ENCODE results near the gene SNUPN. TPM values are rescaled to one million over a fixed set of nuclear protein-coding genes. Genes with fewer than 3 reads are reported as not detected.

The SNUPN gene
- 10 to 100 TPM; 30.4 to 31.8 TPM for total RNA-seq

DNA sequence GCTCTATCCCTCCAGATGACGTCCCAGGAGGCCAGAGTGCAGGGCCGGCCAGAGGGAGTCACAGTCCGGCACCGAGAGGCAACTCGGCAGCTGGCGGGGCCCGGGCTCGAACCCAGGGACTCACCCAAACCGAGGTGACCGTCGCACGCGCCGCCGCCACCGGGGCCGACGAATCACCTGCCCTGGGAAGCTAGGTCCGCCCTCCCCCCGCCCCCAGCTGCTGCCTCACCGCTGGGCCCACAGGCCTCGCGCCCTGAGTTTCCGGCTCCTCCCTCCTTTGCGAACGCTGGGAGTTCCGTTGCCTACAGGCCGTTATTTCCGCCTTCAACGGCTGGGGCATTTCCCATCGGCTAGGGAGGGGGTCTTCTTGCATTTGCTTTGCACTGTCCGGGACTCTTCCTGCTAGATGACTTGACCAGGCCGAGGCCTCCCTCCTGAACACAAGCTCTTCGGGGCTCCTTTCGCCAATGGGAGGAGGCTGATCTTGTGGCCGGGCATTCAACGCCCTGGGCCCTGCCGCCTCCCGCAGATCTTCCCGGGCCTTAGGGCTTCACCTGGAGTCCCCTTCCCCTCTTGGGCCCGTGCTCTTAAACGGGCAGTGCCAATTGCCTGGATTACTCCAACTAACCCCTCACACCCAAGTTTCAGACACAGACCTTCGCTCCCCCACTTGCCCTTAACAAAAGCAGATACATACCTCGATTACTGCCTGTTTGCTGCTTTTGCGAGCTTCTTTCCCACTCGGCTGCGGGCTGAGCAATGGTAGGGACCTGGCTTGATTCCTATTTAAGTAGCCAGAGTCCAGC lies at the start of gene SNUPN:
Gene SNUPN, minus strand, starts transcription at position 184 of the 806 bp plus-strand sequence. CDS start 4,674 bp downstream, outside the sequence.
- ChIA-PET POLR2A (interaction anchor here (0.6 to 3.0 kb wide), 7 partner anchors 14 to 258 kb away, joined by 3 to 47 read pairs (median 5); partner anchors contain the start of genes IMP3, MAN2C1, PTPN9 and SNX33), CTCF (interaction anchor here (0.7 to 2.6 kb wide), 3 partner anchors 13 to 28 kb away, joined by 3 to 25 read pairs (median 3); partner anchors contain the start of genes IMP3 and SNX33)

DNA sequence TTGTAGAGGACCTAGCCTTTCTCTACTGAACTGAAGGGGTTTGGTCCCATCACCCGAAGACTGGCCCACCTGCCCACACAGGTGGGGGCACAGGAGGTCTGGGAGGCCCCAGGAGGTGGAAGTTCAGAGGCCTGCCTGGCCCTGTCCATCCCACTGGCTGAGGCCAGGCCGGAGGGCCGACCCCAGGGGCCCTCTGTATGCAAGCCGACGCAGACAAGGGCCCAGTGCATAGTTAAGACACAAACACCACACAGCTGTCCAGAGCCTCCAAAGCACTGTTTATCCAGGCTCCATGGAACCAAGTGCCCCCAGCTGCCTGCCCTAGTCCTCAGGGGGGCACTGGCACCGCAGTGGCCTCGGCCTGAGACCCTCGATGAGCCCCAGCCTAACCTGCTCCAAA lies 48.8 kb upstream of the SNUPN start:
- ChIA-PET POLR2A (no interaction called here), CTCF (no interaction called here)

DNA sequence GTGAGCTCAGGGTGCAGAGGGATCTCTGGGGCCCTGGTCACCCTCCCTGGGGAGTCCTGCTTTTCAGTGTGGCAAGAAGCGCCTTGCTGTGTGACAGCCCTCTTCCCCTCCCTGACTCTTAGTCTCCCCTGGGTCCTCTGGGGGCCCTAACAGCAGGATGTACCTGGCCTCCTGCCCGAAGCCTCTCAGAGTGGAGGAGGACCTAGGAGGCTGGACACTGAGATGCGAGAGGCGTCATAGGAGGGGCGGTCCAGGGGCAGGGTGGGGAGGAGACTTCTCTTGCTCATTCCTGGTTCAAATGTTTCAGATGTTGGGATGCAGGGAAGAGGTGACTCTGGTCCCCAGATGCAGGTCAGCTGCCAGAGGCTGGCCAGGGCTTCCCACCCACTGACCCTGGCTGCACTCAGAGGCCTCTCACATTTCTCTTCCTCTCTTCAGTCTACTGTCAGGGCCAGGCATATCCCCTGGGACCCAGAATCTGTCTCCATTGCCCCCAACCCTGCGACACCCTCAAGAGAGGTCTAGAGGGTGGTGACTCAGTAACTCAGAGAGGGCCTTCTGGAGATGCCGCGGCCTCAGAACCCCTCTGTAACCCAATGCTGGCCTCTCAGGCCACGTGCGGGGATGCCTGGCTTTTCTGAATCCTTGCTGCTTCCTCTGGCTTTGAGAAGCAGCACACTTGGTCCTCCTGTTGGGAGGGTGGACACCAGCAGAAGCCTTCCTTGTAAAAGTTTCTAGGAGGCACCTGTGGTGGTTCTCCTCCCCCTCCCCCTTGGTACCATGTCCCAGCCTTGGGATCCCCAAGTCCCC lies 48.1 kb upstream of the SNUPN start:
- POLR2A ChIA-PET: no interaction called here
- CTCF ChIA-PET: no interaction called here

DNA sequence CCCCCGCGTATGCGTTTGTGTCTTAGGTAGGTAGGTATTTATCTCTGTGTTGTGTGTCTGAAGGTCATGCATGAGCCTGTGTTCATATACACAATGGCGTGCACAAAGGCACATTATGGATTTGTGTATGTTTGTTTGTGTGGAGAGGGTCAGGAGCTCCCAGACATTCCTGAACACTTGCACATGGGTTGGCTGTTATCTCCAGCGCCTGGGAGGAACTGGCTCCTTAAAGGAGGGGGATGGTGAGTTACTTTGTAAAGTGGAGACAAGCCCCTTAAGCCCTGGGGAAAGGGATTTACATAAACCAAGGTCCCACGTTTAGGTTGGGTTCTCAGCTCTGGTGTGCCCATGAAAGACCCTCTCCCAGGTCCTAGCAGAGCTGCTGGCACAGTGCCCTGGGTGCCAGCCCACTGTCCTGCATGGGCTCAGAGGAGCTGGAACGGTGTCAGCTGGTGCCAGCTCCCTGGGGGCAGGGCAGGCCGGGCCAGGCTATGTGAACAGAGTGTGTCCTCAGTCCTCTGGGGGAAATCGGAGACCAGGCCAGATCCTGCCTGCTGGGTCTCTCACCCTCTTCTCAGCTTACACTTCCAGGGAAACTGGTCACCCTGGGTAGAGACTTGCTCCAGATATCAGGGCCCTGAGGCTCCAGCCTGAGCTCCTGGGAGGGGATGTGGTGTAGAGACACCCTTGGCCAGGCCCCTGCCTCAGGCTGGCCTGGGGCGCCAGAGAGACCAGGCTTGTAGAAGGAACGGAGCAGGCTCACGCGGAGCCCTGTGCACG lies 47.3 kb upstream of the SNUPN start:
- CTCF ChIA-PET: no interaction called here
- POLR2A ChIA-PET: no interaction called here

DNA sequence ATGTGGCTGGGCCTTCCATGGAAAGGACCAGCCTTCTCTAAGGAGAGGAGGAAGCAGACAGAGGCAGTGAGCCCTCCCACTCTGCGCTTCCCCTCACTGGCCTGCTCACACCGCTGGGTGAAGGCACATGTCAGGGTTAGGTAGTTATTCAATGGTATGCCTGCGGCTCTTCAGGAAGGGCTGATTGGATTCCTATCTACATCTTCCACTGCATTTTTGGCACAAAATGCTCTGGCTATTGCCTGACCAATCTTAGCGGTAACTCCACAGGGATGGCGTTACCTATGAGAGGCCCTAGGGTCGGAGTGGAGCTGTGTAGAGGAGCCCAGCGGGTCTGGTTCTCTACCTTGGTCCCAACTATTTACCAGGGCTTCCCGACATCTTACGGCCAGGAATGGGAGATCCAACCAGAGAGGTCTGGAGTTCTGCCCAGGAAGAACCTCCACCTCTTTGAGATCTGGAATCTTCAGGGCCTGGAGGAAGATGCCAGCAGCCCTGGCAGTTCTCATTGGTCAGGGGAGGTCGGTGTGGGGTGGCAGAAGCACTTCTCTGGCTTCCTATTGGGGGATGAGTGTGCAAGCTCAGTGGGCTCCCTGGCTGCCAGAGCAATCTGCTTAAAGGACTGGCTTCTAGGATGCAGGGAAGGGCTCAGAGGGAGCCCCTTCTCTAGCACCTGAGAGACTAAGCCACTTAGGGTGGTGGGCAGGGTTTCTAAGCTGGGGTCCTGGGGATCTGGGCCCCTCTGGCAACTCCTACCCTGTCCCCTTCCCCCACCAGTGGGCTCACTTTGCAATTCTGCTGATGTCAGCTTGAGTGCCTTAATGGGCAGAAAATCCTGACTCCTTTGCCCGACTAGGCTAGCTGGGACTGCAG lies 46.4 kb upstream of the SNUPN start:
- ChIA-PET CTCF (no interaction called here), POLR2A (no interaction called here)

DNA sequence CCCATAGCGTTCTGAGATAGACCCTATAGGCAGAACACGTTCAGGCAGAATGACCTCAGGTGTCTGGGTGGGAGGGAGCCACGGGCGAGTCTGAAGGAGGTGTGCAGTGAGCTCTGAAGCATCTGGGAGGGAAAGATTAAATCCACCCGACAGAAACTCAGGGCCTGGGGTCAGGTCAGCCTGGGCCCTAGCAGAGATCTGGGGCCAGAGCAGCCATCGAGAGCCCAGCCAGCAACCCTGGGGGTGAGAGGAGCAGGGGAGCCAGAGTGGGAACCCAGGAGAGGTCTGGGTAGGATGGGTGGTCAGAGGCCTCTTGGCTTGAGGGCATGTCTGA lies 44.3 kb upstream of the SNUPN start:
- POLR2A ChIA-PET: no interaction called here
- CTCF ChIA-PET: no interaction called here

DNA sequence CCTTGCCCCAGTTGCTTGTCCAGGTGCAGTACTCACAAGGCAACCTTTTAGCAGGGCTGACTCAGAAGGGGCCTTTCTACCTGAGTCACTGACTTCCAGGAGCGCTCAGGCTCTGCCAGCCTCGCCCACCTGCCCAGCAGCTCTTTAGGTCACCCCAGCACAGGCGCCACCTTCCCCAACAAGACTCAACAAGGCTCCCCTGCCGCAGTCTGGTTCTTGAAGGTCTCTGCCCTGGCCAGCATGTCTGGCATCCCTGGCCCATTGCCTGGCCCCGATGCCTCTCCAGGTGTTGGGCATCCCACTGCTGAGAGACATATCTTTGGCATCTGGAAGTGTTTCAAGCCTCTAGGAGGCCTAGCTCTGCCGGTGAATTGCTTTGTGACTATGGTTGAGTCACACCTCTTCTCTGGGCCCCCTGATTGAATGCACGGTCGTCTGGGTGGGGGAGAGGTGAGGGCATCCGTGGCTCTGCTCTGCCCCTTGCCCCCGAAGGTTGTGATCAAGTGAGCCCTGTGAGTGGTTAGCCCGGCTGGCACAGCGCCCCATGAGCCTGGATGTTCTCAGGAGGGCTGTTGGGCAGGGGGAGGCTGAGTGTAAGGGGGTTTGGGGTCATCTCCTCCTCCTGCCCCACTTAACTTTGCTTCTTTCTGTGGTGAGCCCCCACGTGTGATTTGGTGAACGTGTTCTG lies 43.8 kb upstream of the SNUPN start:
- CTCF ChIA-PET: interaction anchor here (0.9 kb wide), 1 partner anchor 13 kb away, joined by 3 read pairs; no protein-coding TSS in a partner anchor
- POLR2A ChIA-PET: no interaction called here

DNA sequence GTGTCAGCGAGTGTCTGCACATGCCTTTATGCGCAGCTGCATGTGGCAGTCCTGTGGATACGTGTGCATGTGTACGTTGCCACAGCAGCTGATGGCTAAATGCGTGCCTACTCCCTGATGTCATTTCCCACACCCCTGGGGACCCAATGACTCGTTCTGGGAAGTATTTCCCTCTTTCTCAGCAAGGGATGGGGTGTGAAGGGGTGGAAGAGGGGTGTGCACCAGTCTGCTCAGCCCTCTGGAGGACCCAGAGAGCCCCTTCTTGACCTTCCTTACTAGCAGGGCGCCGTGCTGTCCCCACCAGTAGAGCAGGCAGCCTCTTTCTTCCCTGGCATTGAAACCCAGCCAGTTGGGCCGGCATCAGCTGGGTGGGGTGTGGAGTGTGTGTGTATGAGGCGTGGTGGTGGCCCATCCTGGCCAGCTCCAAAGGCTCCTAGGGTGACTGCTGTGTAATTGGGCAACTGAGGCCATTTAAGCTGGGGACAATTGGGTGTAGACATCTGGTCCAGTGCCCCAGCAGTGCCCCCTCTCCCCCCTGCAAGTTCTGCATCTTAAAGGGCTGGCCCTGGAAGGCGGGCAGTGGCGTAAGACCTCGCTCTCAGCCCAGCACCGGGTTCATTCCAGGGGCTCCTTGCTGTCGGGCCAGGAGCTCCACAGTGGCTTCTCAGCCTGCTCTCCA lies 41.4 kb upstream of the SNUPN start:
- POLR2A ChIA-PET: no interaction called here
- CTCF ChIA-PET: no interaction called here

DNA sequence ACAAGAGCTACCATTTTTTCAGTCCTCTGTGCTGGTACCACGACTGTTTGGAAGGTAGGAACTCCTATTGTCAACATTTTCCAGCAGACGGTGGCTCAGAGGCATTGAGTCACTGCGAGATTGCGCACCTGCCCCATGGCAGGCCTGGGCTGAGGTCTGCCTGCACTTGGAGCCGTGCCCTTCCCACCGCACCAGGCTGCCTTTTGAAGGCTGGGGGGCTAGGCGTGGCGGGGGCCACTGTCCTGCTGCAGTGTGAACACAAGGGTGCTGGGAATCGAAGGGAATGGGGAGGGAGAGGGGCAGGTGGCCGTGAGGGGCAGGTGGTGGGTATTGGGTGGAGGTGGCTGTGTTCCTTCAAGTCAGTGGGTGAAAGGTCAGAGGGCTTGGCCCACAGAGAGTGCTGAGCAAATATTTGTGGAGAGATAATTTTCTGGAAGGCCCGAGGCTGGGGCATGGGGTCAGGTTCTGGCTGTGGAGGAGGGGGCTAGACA lies 38.5 kb upstream of the SNUPN start:
- ChIA-PET CTCF (no interaction called here), POLR2A (interaction anchor here (0.5 kb wide), 1 partner anchor 12 kb away, joined by 3 read pairs; no protein-coding TSS in a partner anchor)

DNA sequence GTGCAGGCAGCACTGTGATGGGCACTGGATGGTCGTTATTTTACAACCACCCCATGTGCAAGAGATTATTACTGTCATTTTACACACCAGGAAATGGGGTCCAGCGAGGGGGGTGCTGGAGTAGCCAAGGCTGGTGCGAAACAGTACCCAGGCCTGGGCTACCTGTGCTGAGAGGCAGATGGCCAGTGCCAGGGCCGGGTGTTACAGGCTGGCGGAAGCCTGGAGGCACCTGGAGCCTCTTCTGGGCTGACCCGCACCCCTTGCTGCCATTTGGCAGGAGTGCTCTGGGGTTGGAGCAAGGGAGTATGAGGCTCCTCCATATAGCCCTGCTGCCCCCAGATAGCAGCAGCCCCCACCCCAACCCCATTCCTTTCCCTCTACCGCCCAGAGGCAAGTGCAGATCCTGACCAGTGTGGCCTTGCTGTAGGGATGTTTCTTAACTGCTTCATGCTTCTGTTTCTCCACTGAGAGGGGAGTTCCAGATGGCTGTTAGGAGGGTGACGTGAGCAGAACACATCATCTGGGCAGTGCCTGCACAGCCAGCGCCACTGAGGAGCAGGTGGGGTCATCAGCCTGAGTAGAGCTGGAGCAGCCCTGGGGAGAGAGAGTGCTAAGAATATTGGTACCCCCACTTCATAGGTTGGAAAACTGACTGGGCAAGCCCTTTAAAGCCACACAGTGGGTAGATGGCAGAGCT lies 37.4 kb upstream of the SNUPN start:
- ChIA-PET CTCF (no interaction called here), POLR2A (interaction anchor here (0.5 kb wide), 1 partner anchor 11 kb away, joined by 3 read pairs; no protein-coding TSS in a partner anchor)

DNA sequence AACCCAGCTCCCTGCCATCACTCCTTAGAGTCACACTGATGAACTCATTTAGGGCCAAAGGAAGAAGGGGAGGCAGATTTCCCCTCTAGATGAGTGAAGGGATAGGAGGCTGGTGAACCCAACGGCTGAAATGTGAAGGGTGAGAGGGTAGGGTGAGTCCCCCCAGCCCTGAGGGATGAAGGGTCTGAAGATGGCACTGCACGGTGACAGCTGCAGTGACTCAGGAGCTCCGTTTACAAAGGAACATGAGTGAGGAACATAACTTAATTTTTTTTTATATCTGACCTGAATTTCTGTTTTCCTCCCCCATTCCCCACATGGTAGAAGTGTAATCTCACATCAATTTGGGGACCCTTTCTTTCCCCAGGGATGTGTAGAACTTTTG lies 36.2 kb upstream of the SNUPN start:
- ChIA-PET POLR2A (interaction anchor here (0.8 kb wide), 1 partner anchor 22 kb away, joined by 4 read pairs; the partner anchor contains the start of gene IMP3), CTCF (interaction anchor here (0.6 kb wide), 1 partner anchor 43 kb away, joined by 4 read pairs; no protein-coding TSS in a partner anchor)

DNA sequence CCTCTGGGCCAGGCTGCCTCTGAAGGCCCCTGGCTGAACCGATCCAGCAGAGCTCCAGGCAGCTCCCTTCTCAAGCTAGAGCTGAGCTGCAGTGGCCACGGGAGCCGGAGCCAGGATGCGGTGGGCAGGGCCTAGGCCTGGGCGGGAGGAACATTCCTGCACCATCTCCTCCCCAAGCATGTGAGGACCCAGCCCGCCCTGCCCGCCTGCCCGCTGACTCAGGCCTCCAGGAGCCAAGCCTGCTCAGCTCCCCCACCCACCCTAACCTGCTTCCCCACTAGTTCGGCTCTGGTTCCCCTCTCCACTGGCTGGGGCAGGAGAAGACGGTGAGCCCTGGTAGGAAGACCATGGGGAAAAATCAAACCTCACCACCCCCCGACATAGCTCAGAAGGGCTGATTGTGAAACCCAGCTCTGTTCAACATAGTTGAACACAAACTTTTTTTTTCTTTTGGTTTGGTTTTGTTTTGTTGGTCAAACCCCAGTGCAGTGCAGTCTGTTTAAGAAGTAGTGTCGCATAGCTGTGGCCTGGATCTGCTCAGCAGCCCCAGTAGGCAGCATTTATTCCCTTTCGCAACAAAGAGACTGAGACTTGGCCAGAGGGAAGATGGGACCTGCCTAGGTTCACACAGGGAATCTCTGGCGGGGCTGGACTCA lies 35.7 kb upstream of the SNUPN start:
- POLR2A ChIA-PET: interaction anchor here (0.6 to 0.8 kb wide), 2 partner anchors 21 to 110 kb away, joined by 4 to 5 read pairs; partner anchors contain the start of gene IMP3
- CTCF ChIA-PET: interaction anchor here (0.6 kb wide), 1 partner anchor 42 kb away, joined by 4 read pairs; no protein-coding TSS in a partner anchor

DNA sequence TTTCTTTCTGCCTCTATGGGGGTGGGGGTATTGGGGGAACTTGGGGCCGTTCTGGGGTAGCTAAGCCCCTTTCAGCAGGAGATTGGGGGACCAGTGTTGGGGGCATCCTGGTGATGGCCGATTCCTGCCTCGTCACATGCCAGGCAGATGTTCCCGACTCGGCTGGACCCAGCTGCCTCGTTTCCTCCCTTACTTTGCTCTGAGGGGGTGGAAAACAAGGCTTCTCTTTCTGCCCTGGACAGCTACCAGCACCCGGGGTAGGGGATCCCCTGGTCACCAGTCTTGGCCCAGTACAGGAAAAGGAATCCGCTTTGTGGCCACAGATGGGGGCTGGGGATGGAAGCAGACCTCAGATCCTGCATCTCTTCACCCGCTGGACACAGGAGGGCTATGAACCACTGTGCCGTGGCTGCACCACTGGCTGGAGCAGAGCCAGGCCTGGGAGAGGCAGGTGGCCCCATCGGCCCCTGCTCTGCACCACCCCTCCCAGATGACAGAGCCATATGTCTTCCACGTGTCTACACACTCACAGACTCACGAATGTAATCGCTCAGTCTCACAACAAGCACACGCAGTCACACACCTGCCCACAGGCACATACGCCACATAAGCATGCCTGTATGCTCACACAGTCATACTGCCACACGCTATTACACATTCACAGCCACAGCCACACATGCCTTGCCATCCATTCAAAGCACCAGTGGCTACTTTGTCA lies 34.6 kb upstream of the SNUPN start:
- ChIA-PET POLR2A (no interaction called here), CTCF (no interaction called here)

DNA sequence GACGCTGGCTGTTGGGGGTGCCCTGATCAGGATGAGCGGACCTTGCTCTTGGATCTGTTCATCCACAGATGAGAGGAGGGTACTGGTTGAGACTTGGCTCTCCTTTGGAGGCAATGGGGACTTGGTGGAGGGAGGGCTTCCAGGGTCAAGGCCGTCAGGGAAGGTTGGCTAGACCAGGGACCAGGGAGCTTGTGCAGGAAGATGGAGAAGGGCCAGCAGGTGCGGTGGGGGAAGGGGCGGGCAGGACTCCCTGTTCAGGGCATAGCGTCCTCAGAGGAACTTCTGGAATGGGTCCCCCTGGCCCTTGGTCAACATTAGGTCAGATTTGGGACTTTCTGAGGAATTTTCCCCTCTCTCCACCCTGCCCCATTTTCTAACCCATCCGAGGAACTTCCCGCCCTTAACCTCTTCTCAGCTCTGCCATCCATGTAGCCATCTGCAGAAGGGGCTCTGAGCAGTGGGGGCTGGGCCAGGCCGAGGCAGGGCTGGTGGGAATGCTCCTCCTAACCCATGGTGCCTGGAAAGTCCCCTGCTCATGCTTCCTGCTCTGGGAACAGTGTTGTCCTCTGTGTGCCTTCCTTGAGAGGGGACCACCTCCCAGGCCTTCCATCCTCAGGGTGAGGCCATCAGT lies 33.7 kb upstream of the SNUPN start:
- CTCF ChIA-PET: no interaction called here
- POLR2A ChIA-PET: no interaction called here

DNA sequence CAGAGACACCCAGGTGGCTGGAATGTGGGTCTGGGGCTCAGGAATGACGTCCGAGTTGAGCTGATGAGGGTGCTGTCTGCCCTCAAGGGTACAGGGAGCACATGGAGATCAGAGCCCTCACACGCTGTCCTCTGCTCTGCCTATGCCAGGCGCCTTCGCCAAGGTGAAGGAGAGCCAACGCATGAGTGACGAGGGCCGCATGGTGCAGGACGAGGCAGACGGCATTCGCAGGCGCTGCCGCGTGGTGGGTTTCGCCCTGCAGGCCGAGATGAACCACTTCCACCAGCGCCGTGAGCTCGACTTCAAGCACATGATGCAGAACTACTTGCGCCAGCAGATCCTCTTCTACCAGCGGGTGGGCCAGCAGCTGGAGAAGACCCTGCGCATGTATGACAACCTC lies 31.3 kb upstream of the SNUPN start:
- POLR2A ChIA-PET: no interaction called here

DNA sequence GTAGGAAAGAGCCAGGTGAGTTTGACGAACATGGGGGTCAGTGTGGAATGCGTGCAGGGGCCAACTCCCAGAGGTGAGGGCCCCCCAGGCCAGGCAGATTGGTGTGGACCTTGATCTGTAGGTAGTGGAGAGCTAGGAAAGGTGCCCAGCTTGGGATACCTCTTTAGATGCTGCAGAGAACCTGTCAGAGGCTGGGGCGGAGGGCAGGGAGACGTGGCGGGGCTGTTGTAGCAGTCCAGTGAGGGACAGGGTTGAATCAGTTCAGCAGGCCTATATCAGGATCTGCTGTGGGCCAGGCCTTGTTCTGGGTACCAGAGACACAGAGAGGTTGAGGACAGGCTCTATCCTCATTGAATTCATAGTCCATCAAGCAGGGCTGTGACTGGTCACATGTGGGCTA lies 30.8 kb upstream of the SNUPN start:
- POLR2A ChIA-PET: no interaction called here
- CTCF ChIA-PET: no interaction called here

More for the DNA sequence above, 31.3 kb upstream of the SNUPN start:
- CTCF ChIA-PET: no interaction called here

All from activated CD8-positive, alpha-beta memory T cell treated with anti-CD3 and anti-CD28 coated beads for 36 hours (primary cell).